GM18861 (cell line): Measurements from ENCODE around the gene SRP72.

Experiments
- ATAC-seq: cut with Tn5 transposase; IDR thresholded peaks from one replicate; pipeline ENCODE4 v1.9.1; 2021; ENCODE audit not compliant: unreplicated experiment

The SRP72 gene

DNA sequence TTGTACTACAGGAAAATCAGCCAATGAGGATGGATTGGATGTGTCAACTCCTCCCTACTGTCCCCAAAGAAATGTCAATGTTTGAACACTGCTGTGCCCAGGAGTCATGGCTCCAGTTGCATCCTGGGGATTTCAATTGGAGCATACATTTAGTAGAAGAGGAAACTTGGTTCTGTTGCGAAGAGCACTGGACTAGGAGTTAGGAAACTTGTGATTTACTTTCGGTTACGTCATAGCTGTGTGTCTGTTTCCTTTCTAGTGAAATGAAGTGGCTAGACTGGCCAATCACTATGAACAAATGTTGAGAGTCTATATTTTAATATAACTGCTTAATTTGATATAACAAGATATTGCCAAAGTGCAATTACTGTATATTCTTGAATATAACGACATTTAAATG, 73.4 kb downstream of the SRP72 start:
- ATAC-seq: no peak

DNA sequence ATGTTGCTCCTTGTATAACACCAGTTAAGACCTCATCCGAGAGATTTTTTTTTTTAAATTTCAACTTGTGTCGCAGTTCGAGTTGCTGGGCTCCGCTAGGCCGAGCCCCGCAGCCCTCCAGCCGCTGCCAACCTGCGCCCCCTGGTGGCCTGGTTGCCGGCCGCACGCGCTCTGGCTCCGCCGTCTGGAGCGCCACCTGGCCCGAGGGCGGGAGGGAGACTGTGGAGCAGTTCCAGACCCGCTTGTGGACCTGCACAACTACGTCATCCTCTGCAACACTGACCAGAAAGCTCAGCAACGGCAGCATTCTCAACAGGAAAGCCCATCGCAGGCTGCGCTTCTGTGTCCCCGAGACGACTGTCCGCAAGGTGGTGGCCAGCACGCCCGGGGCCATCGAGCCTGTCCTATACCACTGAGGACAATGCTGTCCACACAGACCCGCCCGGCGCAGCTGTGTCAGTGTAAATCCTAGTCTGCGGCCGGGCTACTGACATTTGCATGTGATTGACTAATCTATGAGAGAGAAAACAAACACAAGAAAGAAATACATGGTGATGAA, 77.2 kb downstream of the SRP72 start:
- ATAC-seq: peak; percentile 98

DNA sequence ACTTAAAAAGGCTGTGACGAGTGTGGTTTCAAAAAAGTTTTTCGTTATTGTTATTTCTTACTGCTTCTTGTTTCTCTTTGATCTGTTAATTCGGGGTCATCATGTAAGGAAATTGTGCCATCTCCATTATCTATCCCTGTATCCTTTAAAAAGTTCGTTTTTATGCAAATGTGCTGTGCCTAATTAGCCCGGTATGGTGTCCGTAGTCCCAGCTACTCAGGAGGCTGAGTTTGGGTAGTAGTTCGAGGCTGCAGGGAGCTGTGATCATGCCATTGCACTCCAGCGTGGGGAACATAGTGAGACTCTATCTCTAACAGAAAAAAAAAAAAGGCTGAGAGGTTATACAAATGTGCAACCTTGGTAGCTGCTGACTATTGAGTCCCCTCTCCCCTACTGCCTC, 83.2 kb downstream of the SRP72 start:
- no peak for ATAC-seq

DNA sequence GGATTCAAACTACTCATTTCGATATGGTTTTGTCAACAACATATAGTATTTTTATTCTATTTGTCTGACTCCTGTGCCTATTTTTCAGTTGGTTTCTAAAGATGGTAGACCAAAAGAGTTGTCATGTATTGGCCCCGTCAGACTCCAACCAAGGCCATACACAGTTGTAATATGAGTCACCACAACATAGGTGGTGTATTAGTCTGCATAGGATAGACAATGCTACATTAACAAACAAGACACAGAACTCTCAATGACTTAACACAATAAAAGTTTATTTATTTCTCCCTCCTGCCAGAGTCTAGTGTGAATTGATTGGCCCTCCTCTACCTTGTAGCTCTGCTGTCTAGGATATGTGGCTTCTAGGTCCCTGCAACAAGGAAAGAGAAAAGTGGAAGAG, 84.1 kb downstream of the SRP72 start:
- no peak for ATAC-seq

DNA sequence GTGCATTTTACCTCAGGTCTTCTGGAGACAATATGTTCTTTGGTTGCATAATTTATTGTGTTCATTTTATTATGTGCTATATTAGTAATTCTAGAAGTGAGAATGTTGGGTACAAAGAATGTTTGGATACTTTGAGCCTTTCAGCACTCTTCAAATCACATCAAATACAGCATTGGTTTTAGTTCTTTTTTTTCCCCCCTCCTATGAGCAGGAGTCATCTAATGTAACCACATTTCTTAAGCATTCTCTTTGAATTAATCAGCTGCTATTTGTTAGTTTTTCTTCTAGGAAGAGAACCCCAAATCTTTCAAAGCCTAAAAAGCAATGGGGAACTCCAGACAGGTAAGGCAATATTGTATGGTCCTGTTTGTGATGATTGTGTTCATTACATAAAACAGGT, 84.9 kb downstream of the SRP72 start:
- ATAC-seq: no peak
